HG02623 (cell line): ENCODE measurements around the gene KCNK3.

ENCODE experiments used
- ATAC-seq: cut with Tn5 transposase; IDR thresholded peaks from one replicate; pipeline ENCODE4 v1.9.1; 2021; ENCODE audit warnings: moderate library complexity; ENCODE audit not compliant: unreplicated experiment

Gene KCNK3

DNA sequence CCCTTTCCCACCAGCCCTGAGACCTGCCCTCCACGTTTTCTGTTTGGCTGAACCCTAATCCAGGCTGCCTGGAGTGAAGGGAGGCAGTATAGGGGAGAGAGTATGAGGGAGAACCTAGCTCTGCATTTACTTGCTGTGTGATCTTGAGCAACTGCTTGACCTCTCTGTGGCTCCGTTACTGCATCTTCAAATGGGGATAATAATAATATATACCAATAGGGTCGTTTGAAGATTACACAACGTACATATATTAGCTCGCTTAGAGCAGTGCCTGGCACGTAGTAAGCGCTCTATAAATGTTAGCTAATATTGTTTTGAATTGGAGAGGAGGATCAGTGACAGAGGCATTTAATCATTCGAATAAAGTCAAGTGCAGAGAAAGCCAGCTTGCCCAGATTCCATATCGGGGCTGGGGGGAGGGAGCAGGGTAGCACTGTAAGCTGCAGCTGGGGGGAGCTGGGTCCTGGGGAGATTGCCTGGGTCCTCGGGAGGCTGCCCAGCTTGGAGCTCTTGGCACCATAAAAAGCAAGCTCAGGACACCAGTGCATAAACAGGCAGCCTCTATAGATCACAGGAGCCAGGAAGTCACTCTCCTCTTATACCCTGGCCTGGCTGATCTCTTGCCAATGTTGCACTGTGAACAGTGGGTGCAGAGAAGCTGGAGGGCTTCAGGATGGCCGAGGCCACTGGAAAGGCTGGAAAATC lies 19.1 kb downstream of the KCNK3 start:
- ATAC-seq: no peak

DNA sequence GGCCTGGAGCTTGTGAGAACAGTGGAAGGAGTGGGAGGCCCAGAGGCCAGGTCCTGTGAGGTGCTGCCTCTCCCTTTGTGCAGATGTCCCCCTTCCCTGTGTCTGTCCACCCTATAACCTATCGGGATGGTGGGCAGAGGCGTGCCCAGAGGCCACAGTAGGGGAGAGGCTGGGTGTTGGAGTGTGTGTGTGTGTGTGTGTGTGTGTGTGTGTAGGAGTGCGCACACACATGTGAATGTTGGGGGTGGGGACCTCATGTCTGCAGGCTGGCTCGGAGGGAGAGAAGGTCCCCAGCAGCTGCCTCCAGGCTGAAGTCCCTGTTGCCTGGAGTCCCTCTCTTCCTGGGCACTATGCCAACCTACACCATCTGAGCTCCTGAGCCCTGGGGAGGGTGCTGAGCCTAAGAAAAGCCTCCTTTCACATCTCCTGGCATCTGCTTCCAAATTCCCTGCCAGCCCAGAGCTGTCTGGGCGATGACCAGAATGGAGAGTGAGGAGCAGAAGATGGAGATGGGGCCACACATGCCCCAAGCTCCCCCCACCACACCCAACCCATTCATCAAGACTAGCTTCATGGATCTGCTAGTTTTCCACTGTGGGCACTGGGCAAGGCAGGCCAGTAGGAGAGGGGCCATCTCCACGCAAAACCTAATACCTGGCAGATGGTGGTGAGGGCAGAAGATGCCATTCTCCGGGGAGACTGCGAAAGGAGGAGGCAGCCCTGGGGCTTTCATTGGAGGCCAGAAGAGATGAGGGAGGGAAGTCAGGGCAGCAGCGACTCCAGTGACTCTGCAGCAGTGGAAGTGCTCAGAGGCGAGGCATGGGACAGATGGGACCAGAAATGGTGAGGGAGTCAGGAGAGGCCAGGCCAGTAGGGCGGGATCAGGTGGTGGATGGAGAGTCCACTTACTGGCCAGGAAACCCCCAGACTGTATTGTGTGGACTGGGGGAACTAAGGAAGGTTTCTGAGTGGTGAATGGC lies 20.3 kb downstream of the KCNK3 start:
- no peak for ATAC-seq

DNA sequence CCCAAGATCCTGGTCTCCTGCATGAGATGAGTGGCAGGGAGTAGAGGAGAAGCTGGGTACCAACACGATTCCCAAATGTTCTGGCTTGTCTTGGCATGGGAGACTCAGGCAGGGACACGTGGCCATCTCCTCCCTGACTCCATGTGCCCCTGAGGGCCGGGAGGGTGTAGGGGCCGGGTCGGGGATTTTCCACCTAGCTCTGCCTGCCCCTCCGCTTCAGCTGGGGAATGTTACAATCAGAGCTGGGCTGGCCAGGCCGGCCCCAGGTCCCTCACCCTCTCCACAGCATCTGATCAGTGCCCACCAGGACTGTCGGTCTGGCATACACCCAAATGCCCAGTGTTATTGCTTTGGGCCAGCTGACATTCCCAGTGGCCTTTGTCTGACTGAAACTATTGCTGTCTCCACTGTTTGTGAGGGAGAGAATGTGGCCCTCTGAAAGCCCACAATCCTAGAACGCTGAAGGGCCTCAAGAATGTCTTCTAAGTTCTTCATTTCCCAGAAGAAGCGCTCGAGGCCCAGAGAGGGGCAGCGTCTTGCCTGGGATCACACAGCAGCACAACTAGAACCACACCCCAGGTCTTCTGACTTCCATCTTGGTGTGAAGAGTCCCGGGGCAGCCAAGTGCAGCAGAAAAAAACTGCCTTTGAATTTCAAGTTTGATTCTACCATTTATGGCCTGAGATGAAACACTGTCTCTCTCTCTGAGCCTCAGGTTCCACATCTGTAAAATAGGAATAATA lies 23.2 kb downstream of the KCNK3 start:
- no peak for ATAC-seq

DNA sequence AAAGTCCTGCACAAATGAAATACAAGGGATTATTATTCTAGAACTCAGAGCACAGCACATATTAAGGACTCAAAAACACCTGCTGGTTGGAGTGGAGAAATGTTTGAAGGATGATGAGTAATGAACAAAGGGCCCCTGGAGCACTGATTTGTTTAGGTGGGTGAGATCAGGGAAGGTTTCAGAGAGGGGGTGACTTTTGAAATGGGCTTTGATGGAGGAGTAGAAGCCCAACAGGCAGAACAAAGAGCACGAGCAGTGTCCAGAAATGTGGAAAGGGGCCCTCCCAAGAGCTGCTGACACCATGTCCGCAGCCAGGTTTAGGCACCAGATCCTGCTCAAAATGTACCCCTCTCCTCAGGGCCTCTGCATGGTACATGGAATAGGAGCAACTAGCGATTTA lies 23.8 kb downstream of the KCNK3 start:
- ATAC-seq: no peak

DNA sequence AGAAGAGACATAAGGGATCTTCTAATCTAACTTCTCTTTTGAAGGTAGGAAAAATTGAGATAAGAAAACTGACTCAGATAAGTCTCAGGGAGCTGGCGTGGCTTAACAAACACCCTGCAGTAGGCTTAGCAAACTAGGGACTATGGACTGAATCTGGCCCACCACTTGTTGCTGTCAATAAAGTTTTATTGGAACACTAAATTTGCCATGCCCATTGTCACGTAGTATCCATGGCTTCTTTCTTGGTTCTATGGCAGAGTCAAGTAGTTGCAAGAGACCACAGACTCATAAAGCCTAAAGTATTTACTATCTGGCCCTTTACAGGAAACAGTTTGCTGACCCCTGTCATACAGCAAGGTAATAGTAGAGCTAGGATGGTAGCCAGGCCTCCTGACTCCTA lies 24.2 kb downstream of the KCNK3 start:
- no peak for ATAC-seq

DNA sequence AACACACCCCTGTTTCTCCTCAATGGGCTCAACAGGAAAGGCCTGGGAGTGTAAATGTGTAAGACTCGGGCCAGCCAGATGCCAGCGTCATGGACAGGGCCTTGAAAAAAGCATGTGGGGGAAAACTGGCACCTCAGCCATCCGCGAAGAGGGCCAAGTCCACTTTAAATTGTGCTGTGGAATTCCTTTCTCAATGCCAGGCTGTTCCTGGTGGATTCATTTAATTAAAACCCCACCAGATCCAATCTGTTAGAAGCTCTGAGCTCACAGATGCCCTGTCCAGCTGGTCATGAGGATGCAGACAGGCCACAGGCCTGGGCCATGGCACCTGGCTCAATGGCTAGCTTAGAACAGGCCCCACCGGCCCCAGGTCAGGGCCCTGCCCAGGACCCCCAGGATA lies 24.8 kb downstream of the KCNK3 start:
- ATAC-seq: no peak

DNA sequence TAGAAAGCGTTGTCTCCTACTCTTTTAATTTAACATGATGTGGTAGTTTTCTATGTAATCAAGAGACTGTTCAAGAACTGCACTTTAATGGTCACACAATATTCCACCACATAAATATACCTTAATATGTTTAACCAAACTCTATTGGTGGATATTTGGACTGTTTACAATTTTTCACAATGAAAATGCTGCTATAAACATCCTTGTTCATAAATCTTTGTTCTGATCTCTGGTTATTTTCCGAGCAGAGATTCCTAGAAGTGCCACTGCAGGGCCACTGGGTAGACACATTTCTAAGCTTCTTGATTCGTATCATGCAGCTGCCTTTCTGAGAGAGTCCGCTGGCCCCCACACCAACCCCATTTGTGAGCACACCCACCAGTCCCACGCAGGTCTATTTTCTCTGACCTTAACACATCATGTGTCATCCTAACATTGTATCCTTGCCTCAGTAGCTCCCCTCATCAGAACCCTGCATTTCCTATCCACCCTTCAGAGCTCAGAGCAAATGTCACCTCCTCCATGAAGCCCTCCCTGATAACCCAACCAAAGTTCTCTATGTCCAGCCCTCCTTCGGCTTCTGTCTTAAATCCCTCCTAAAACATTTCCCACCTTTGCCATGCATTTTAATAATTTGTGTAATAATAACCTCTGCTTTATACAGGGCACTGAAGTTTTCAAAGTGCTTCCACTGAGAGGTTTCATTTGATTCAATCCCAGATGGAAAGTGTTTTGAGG lies 26.6 kb downstream of the KCNK3 start:
- no peak for ATAC-seq

DNA sequence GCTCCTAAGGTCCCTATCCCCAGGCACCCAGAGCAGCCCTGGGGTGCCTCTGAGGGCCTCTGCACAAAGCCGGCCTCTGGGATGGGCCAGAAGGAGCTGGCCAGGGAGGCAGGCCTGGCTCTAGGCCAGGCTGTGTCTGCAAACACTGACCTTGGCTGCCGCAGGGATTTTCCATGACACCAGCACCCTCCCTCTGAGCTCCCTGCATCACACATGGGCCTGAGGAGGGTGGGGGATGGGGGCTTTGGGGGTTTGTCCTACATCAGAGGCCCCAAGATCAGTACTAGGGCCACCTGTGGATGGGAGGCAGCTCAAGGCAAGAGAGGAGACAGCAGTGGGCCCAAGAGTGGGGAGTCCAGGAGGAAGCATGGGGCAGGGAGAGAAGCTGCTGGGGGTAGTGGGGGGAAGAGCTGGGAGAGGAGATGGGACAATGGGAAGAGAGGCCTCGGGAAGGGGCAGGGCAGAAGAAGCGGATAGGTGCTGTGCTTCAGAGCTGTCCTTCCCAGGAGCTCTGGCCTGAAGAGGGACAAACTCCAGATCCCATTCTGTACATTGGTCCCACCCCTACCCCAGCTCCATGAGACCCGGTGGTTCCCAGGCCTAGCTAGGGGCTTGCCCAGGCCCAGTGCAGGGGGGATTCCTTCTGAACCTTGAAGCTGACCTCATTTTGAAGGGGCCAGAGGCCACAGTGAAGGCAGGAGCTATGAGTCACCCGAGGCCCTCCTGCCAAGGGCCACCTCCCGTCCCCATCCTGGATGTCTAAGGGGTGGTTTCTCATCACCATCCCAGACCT lies 28.0 kb downstream of the KCNK3 start:
- ATAC-seq: no peak

DNA sequence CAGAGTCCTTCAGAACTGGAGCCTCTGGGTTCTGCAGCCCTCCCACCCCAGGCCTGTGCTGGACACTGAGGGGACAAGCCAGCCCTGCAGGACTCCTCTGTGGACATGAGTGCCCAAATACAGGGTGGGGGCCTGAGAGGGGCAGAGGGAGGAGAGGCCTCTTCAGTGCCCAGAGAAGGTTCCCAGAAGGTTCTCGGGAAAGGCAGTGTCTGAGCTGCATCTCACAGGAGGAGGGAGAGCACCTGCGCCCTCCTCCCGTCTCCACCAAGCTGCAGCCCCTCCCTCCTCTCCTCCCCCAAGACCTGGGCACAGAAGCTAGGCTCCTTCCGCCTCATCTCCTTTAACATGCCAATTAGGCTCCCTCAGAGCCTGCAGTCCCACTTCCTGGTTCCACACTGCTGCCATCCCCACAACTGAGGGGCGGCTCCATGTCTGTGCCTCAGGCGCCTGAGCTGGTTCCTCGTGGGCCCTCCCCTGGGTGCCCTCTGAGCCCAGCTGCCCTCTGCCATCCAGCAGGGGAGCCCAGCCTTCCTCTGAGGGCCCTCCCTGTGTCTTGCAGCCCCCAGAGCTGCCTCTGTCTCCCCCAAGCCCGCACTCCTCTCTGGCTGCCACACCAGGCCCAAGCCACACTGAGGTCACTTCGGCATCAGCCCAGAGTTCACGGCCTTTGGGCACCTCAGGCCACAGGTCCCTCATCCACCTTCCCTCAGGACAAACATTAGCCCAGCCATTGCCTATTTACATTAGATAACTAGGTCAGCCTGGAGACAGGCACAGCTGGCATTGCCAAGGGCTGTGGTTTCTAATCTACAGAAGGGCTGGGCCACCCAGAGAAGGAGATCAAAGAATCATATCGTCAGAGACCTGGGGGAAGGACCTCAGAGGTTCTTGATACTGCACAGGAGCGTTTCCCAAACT lies 28.9 kb downstream of the KCNK3 start:
- ATAC-seq: no peak

DNA sequence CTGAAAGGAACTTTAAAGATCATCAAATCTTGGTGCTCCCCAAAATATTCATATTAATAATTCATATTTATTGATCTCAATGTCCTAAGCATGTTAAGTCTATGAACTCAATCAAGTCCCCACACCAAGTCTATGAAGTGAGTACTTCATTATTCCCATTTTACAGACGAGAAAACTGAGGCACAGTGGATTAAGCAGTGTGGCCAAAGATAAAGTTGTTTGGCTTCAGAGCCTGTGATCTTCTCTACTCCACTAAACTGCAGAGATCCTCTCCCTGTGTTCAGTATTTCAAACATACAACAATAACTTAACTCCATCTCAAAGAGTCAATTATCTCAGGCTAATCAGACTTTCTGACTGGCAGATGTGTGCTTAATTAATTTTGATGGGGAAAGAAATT lies 29.8 kb downstream of the KCNK3 start:
- ATAC-seq: no peak

DNA sequence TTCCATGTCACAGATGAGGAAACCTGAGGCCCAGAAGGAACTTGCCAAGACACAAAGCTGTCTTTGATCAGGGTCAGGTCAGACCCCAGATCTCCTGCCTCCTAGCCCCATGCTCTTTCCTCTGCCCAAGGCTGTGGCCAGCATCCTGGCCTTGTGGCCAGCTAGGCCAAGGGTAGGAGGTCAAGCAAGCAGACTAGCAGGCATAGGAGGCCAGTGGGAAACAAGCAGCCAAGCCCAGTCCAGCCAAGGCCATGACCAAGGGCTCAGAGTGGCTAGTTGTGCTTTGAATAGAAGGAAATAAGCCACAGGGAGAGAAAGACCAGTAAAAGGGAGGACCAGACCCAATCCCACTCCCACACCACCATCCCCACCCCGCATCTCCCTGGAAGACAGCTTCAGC lies 30.4 kb downstream of the KCNK3 start:
- ATAC-seq: no peak

DNA sequence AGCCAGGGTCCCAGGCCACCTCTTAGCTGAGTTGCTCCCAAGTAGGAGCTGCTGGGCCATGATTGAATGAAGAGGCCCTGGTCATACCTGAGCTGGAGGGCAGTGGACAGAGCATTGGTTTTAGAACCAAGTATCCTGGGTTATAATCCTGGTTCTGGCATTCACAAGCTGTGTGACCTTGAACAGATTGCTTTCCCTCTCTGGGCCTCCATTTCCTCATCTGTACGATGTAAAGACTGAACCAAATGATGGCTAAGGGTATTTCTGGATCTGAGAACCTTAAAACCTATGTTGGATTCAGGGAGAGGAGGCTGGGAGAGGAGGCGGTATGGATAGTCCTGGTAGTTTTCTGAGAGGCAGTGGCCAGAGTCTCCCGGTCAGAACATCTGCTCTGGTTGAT lies 31.0 kb downstream of the KCNK3 start:
- no peak for ATAC-seq

DNA sequence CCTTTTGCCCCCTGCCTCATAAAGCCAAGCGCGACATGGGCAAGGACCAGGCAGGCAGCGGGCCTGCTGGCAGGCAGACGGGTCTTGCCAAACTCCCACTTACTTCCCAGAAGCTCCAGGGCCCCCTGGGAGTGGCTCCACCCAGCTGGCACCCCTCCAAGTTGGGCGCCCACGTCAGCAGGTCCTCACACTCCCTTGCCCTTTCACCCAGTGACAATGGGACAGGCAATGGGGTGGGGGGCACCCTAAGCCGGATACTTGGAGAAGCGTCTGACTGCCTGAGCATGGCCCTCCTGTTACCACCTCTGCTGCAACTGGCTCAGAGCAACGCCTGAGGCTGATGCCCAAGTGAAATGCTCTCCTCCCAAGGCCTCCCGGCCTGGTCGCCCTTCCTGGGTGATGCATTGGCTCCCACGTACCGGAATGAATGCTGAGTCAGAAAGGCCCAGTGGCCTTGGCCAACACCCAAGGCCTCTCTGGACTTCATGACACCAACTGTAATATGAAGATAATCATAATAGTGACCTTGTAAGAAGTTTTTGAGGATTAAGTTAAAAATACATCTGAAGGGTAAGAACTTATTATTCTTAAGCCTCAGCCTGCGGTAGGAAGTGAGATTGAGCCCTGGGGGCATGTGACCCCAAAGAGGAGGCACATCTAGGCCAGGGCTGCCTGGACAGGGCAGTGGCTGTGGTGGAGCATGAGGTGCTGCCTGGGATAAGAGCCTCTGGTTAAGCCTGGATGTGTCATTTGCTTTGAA lies 31.6 kb downstream of the KCNK3 start:
- no peak for ATAC-seq

DNA sequence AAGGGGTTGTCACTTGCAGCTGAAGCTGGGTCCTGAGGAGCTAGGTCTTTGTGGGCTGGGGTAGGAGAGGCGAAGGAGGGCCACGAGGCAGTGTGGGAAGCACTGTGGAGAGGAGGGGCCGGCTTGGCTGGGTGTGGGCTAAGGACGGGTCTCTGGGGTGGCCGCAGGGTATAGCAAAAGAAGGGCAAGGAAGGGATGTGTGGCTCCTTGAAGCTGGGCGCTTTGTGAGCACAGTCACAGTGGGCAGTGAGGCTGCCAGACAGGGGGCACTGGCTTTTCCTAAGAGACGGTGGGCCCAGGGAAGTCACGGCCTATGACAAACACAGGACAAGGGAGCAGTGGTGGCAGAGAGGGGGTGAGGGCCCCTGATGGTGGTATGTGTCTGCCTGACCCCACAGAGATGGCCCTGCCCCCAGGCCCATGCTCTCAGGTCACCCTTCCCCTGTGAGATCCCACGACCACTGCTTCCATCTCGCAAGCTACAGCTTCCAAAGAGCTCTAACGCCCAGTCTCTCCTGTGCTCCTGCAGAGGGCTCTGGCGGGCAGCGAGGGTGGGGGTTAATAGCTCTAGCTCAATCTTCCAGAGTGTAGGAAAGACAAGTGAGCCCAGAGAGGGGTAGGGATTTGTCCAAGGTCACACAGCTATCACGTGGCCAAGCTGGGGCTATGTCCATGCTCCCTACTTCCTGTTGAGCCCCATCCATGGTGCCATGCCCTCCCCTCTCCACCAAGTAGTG lies 32.4 kb downstream of the KCNK3 start:
- ATAC-seq: no peak

DNA sequence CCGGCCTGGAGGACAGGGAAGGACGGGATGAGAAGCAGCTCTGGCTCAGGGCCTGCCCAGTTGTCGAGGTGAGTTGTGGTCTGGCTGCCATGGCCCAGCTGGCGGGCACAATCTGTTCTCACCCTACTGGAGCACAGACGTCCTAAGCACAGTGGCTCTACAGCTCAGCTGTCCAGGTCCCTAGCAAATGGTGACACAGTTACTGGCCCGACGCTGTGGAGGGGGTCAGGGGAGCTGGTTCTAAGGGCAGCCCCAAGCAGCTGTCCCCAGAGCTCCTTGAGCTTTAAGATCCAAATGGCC lies 32.9 kb downstream of the KCNK3 start:
- ATAC-seq: no peak

DNA sequence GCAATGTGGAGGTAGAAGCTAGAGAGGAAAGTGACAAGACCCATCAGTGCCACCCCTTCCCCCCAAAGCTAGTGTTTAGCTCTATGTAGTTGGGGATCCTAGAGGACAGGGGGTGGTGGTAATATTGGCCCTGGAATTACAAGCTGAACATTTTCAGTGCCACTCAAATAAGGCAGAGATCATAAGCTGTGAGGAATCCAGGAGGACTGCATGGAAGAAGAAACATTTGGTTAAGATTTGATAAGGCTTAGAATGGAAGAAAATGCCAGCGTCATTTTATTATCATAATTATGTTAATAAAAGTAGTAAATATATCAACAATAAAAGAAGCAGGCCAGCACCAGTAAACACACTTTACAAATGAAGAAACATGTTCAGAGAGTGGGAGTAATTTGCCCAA lies 33.7 kb downstream of the KCNK3 start:
- no peak for ATAC-seq

DNA sequence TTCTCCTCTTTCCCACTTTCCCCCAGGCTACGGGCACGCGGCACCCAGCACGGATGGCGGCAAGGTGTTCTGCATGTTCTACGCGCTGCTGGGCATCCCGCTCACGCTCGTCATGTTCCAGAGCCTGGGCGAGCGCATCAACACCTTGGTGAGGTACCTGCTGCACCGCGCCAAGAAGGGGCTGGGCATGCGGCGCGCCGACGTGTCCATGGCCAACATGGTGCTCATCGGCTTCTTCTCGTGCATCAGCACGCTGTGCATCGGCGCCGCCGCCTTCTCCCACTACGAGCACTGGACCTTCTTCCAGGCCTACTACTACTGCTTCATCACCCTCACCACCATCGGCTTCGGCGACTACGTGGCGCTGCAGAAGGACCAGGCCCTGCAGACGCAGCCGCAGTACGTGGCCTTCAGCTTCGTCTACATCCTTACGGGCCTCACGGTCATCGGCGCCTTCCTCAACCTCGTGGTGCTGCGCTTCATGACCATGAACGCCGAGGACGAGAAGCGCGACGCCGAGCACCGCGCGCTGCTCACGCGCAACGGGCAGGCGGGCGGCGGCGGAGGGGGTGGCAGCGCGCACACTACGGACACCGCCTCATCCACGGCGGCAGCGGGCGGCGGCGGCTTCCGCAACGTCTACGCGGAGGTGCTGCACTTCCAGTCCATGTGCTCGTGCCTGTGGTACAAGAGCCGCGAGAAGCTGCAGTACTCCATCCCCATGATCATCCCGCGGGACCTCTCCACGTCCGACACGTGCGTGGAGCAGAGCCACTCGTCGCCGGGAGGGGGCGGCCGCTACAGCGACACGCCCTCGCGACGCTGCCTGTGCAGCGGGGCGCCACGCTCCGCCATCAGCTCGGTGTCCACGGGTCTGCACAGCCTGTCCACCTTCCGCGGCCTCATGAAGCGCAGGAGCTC lies 35.4 kb downstream of the KCNK3 start:
- no peak for ATAC-seq
